LHCN-M2 (cell line): ENCODE results near the gene COPS7A. TPM values are rescaled to one million over a fixed set of nuclear protein-coding genes. Genes with fewer than 3 reads are reported as not detected.
A peak's percentile ranks its signal among the peaks of the same experiment; 100 is the strongest.

Experiments used
- DNase-seq: peaks from one replicate; pipeline ENCODE4 v3.0.0-alpha.2; 2012; ENCODE audit warnings: low read depth
- total RNA-seq: library from RNA; depleted of rRNA; stranded (reverse); fragments of >200 nt; gene quantifications from 2 replicates; pipeline ENCODE4 v1.2.3, GENCODE V29; 2014

Gene COPS7A
- total RNA-seq, 1 experiment from 2014 or later, result 130 TPM

DNA sequence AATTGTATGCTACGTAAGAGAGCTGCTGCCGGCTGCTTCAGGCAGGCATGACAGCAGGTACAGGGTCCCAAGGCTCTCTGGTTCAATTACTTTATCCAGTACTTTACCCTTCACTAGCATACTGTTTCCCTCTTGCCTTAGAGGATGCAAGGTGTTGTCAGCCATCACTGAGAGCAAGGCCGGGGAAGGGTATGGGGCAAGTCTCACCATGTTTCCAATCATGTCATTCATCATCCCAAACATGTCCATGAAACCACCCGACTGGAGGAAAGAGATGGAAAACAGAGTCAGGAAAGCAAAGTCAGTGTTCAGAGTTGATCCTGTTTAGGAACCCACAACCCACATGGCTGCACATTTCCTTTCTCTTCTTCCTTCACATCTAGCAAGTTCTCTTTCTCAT is 26.7 kb downstream of the COPS7A start:
- DNase-seq, result no peak

DNA sequence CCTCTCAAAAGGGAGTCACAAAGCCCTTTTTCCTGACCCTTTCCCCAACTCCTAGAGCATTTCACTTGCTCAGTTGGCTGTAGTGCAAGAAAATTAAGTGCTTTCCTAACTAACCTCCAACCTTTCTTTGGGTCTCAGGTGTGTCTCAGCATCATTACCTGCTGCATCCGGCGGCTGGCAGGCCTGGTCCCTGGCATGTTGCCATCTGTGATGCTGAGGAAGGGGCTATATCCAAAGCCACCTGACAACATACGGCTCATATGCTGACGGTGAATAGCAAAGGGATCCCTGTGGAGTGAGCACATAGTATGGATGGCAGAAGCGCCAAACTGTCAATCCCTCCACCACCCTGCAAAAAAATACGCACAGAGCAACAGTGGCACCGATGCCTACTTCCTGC is 27.9 kb downstream of the COPS7A start:
- DNase-seq, result no peak

DNA sequence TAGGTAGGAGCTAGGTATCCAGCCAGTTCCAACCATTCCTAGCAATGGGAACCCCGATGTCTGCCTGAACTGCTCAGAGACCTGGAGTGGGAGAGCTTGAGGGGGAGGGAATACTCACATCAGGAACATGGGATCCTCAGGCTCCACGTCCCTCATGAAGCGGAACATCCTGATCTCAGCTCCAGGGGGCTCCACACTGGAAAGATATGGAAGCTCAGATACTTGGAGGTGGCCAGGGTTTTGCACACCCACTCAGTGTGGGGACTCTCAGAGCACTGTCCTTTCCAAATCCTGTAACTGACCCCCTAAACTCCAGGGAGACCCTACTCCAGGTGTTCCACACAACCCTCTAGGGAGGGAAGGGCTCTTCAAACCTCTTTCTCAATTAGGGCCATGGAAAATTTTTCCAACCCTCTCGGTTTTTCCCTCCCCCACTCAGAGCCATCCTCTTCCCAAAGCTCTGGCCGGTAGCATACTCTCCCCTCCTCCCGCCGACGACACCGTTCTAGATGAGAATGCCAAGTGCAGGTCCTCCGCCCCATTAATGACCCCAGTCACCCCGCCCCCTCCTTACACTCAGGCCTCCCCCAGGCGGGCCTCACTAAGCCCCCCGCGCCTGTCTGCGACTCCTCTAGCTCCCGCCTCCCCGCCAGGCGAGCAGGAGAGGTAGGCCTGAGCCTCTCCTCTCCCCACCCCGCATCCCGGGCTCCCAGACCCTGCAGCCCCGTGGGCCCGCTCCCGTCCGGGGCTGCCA is 28.5 kb downstream of the COPS7A start:
- peak; percentile 61 for DNase-seq

DNA sequence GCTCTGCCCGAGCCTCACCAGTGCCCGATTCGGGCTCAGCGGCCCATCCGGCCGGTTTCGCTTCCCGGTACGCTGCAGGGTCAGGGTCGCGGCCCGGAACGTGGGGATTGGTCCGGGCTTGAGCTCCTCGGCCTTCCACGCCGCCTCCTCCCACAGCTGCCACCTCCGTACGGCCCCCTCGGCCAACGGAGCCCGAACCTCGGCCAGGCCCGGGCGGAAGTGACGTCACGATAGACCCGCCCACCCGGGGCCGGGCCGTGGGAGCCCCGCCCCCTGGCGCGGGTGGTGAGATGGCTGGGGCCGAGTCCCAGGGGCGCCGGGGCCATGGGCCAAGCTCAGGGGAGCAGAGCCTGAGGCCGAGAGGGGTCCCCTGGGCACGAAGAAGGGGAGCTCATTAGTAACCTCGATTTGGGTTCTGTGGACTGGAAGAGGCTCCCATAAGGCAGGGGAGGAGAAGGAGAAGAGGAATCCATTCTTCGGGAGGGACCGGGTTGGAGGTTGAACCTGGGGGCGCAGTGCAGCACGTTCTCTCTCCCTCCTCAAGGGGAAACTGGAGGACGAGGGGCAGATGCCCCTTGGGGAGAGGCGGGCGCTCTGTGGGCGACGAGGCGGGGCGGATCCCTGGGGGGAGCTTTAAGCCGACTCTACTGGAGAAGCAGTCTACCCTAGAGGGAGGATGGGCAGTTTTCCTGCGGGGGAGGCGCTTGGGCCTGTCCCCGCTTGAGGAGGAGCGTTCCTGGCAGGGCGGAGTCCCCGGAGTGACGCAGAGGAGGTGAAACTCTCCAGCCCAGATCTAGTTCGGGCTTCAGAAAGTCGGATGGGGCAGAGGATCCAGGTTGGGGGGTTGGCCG is 29.3 kb downstream of the COPS7A start, which contains the start of gene MLF2:
Gene MLF2 (minus strand): TSS at position 221 of the 851 bp plus-strand sequence. CDS start 807 bp downstream, outside the sequence.
- peak; percentile 98 for DNase-seq

DNA sequence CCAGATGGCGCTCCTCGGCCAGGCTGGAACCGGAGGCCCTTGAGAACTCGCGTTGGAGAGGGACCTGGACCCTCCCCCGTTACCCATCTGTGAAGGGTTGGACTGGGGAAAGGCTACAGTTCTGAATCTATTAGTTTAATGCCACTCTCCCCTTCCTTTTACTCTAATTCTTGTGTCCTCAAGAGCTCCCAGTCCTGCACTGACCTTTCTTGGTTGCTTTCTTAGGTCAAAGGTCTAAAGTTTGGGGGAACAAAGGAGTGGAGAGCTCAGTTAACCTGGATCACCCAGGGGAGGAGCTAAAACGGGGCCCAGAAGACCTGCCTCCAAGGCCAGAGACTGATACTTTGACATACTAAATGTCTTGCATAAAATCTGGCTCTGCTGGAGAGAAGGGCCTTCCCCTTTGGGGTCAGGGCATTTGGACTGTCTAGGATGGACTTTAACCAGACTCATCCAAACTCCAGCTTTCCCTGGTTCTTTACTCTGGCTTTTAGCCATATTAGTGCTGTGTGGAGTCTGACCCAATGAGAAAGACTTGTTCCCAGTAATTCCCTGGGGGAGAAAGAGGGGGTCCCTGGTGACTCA is 30.0 kb downstream of the COPS7A start:
- DNase-seq, result no peak

DNA sequence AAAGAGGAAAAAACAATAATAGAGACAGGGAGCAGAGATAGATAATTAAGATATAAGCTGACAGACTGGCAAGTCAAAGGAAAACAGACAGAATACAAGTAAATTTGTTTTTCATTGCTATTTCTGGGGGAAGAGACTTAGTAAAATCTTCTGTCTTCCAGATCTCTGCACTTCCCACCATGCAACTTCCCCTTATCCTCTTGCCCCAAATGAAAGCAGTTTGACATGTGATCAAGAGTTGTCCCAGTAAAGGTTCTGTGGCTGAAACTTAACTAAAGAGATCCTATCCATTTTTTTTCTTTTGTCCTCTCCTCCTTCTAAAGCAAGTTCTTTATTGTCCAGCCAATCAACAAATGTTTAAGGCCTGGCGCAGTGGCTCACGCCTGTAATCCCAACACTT is 30.6 kb downstream of the COPS7A start:
- no peak for DNase-seq

DNA sequence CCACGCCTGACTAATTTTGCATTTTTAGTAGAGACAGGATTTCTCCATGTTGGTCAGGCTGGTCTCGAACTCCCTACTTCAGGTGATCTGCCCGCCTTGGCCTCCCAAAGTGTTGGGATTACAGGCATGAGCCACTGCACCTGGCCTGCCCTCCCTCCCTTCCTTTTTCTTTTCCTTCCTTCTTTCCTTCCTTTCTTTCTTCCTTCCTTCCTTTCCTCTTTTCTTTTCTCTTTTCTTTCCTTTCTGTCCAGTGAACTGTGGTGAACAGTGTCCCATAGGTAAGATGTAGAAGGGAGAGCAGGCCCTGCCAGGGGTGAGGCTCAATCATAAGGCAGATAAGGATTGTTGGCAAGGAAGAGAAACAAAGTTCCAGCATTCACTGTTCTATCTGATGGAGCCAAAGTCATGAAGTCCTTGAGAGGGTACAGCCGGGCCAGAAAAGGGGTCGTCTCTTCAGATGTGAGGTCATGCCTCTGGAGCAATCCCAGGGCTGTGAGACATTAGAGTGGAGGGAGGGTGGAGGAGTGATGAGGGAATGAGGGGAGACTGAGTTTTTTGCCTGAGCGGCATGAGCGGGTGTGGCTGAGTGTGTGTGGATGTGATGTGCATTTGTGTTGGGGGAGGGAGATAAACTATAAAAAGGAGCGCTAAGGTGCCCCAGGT is 33.3 kb downstream of the COPS7A start:
- no peak for DNase-seq

DNA sequence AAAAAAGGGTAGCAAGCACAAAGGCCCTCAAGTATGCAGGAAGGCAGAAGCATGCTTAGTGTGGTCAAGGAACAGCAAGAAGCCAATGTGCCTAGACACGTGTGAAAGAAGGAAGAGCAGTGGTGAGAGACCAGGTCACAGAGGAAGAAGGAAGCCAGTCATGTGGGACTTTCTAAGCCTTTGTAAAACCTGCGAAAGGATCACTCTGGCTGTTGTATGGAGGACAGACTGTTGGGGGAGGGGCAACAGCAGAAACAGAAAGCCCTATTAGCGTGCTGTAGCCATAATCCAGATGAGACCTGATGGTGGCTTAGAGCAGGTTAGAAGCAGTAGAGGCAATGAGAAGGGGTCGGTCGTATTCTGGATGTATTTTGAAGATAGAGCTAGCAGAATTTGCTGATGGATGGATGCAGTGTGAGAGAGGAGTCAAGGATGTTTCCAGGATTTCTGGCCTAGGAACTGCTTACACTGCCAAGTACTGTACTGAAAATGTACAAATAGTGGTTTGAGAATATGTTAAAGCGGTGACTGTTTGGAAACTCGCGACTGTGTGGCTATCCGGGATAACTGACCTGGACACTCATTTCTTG is 34.8 kb downstream of the COPS7A start:
- no peak for DNase-seq

DNA sequence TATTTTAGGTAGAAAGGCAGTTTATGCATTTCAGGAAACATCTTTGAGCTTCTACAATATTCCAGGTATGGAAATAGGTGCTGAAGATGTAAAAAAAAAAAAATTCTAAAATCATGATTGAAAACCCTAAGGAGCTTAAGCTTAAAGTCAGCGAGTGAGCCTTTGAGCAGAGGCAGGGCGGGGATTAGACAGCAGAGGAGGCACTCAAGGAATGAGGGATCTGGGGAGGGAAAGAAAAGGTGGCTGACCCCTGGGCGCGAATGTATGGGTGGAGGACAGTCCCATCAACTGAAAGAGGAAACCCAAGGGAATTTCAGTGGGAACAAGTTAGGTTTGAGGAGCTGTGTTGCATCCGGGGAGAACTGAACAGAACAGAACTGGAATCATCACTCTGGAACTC is 35.9 kb downstream of the COPS7A start:
- no peak for DNase-seq

DNA sequence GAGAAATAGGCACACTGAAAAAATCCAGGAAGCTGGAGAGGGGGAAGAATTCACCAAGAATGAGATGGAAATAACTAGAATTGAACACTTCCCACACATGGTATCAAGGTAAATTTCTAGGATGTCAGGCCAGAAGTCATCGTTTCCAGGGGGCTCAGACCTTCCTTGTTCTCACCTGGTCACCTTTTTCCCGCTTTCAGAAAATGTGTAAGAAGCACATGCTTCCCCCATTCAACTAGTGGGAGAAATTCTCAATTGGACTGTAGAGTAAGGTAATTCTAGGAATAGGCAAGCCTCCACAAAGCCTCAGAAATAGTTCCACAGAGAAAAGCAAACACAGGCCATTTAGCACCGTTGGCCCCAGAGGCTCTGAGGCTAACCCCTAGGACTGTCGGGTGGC is 39.5 kb downstream of the COPS7A start:
- DNase-seq, result no peak

DNA sequence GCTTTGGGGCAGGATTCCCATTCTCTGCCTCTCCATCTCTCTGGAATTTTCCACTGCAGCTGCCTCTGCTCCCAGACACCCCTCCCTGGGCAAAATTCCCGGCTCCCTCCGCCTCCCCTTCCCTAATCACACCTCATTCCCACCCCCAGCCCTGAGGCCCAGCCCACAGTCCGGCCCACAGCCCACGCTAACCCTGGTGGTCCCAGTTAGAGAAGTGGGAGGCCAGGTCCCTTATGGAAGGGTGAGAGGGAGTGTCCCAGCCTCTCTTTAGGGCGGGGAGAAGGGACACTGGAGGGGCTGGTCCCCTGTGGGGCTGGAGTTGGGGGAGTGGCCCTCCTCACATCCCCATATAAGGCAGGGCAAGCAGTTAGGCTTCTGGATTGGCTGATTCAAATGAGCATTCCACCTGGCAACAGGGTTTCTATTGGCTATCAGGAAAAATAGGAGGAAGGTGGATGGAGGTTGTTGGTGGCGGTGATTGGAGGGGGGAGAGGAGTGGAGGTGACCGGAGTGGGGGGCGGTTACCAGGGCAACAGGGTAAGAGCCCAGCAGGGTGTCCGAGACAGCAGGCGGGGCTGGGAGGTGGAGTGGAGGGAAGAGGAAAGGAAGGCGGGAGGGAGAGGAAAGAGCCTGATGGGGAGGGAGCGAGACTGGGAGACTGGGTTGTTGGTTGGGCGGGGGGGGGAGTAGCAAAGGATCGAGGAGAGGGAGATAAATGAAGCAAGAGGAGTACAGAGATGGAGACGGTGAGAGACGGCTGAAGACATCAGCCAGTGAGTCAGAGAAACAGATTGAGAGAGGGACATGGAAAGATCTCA is 40.4 kb downstream of the COPS7A start:
- DNase-seq, result peak; percentile 100

DNA sequence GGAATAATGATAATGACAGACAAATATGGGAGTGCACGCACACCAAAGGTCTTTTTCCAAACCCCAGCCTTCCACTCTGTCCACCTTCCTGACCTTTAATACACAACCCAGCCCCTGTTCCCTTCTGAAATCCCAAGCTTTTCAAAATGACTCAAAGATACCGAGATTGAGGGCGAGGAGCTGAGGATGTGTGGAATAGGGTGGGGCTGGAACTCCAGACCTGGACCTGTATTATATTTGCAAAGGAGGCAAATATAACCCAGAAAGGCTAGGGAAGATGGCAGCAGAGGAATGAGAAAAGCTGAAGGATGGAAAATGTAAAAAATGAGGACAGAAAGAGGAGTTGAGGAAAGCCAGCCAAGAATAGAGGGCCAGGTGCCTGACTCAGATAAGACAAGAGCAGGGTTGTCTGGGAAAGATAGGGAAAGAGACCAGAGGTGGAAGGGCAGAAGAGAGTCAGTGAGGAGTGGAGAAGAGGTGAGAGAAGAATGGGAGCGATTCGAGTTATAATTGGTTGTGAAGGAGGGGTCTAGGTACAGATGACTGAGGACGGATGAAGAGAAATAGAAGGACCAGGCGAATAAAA is 41.3 kb downstream of the COPS7A start:
- no peak for DNase-seq

DNA sequence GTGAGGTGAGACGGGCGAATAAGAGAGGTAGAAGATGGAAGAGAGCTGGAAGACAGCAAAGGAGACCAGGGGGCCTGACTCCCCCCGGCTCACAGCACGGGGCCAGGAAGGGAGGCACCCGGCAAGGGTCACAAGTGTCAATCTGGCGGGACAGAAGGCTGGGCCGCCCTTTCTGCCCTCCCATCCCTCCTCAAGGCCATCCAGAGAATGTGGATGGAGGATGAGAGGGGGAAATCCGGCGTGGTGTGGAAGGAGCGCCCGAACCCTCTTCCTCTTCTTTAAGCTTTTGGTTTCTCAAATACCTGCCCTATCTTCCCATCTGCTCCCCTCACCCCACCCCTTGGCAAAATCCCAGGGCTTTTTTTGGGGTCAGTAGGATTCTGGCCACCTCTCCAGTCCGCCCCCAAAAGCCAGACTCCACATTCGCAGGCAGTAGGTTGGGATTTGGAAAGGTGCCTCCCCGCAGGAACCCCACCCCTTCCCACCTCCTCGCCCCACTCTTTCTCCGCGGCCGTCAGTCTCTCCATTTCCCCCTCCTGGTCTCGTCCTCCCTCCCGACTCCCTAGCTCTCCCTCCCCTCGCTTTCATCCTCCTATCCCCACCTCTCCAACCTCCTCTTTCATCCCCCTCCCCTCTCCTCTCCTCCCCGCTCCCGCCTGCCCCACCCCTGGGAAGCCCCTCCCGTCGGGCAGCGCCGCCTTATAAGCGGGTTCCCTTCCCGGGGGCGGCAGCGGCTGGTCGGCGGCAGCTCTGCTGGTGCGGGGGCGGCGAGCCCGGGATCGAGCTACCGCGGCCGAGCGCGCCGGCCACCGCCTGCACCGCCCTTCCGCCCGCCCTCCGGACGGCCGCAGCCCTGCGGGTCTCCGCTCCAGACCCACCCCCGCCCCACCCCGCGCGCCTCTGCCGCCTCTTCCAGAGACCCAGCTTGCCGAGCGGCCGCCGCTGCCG is 42.1 kb downstream of the COPS7A start, which contains the start of gene PTMS:
Gene PTMS (plus strand): TSS at position 730 of the 948 bp plus-strand sequence. CDS start 343 bp downstream, outside the sequence.
- DNase-seq, result peak; percentile 86

DNA sequence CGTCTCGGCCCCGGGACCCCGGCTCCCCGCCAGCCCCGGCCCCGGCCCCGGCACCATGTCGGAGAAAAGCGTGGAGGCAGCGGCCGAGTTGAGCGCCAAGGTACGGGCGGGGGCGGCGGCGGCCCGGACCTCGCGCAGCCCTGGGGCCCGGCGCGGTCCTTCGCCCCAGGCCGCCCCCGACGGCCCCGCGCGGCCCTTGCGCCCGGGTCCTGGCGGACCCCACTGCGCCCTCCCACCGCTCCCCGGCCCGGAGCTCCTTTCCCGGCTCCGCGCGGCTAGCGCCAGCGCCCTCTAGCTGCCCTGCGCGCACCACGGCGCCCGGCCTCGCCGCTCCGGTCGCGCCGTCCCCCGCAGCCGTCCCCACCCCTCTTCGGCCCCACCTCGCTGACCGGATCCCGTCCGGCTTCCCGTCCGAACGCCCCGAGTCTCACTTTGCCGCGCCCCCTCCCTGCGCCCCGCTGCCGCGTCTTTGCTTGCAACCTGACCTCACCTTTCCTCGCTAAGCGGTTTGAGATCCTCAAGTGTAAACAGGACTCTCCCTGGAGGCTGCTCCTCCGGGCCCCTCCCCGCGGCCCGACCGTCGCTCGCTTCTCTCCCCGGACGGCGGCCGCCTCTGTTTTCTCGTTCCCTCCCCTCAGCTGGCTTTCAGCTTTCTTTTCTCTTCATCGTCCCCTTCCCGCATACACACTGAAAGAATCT is 43.0 kb downstream of the COPS7A start:
- DNase-seq, result peak; percentile 68

DNA sequence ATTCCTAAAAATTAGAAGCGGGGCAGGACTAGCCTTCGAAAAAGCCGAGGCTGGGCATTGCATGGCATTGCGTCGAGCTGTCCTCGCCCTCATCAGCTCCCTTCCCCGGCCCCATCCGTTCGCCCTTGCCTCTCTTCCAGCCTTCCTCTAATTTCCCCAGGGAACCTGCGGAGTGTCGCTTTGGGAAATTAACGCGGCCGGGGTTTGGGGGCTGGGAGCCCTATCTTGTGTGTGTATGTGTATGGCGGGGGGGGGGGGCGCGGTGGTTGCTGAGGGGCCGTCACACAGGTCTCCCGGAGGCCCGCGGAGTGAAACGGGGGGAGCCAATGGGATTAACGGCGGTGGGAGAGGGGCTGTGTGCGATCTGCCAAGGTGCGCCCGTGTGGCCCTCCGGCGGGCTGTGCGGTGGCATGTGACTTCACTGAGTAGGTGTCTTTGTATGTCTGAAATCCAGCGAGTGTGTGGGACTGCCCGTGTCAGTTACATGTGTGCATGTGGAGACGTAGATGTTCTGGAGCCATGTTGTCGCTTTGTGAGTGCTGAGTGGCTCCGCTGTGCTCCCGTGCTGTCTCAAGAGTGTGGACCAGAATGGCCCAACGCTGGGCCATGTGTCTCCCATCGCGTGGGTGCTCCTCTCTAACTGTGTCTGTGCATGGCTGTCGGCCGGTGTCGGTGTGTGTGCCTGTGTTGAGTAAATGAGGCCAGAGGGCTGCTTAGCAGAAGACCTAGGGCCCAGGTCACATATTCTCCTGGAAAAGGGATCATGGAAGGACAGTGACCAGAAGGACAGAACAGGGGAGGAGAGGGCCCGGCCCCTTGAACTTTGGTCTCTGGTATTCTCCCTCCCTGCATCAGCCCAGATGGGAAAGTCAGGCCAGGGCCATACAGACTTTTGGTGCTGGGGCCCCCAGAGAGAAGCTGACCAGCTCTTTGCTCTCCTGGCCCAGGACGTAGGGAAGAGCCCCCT is 43.8 kb downstream of the COPS7A start:
- DNase-seq, result no peak

DNA sequence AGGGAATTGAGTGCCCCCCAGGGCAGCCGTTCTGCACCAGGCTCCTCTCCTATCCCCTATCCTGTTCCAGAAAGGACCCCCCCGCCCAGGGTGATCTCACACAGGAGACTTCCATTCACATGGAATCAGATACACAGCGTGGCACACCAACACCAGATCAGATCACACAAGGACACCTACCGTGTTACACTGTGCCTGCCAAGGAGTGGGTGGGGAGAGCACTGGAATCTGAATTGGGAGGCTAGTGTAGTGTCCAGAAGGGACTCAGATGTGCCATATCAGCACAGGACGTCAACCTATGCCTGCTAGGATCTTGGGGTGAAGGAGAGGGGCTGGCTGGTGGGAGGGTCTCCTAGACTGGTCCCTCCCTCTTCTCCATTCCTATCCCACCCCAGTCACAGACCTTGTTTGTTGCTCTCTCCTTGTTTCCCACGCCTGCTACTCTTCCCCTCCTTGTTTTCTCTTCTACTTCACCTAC is 44.6 kb downstream of the COPS7A start:
- no peak for DNase-seq

DNA sequence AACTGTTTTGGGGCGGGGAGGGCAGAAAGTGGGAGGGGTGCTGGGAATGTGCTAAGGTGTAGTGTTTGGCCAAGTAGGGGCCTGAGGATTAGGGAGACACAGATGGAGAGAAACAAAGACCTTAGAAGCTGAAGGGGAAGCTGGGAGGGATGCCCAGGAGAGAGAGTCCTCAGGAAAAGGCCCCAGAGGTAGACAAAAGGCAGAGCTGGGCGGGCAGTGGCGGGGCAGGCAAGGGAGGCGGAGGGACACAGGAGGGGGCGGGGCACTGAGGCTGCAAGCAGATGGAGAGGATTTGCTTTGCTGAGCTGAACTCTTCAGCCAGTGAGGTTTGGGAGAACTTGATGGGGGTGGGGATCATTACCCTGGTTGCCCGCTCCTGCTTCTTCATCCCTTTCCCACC is 45.1 kb downstream of the COPS7A start:
- no peak for DNase-seq
